Measurements from ENCODE around the gene NSMCE4A.
"Not testable (repeated sequence)": the region's sequence is repeated elsewhere in the genome, so short reads cannot be mapped to it uniquely, and the experiment has no call there.

Gene NSMCE4A

GRCh38 chr10:121935702-121936101, 39.3 kb downstream of the NSMCE4A start:
- no peak for DNase-seq (ENCODE audit: low read depth)

- not testable (repeated sequence) for DNase-seq (ENCODE audit: low read depth)
These were observed 44.5 kb downstream of the NSMCE4A start for GRCh38 chr10:121930268-121931085.

GRCh38 chr10:121929585-121930267, 45.3 kb downstream of the NSMCE4A start:
- not testable (repeated sequence) for DNase-seq (ENCODE audit: low read depth)

- peak; percentile 46 for DNase-seq (ENCODE audit: low read depth)
These were observed 46.5 kb downstream of the NSMCE4A start for GRCh38 chr10:121928528-121928884.

GRCh38 chr10:121927841-121928527, 47.0 kb downstream of the NSMCE4A start, which contains the start of gene ATE1:
Gene ATE1 (minus strand): TSS chr10:121928031. CDS start chr10:121927949, 82 bp downstream.
- peak; percentile 94 for DNase-seq (ENCODE audit: low read depth)

GRCh38 chr10:121927318-121927840, 47.6 kb downstream of the NSMCE4A start:
- DNase-seq (ENCODE audit: low read depth) = peak; percentile 55

- DNase-seq (ENCODE audit: low read depth) = peak; percentile 24
These were observed 48.2 kb downstream of the NSMCE4A start for GRCh38 chr10:121926671-121927317.

- no peak for DNase-seq (ENCODE audit: low read depth)
These were observed 48.9 kb downstream of the NSMCE4A start for GRCh38 chr10:121926157-121926556.

- DNase-seq (ENCODE audit: low read depth) = no peak
These were observed 53.6 kb downstream of the NSMCE4A start for GRCh38 chr10:121921238-121921931.

- no peak for DNase-seq (ENCODE audit: low read depth)
These were observed 55.4 kb downstream of the NSMCE4A start for GRCh38 chr10:121919666-121920065.

- DNase-seq (ENCODE audit: low read depth) = not testable (repeated sequence)
These were observed 56.2 kb downstream of the NSMCE4A start for GRCh38 chr10:121918800-121919199.

GRCh38 chr10:121914661-121915060, 60.4 kb downstream of the NSMCE4A start:
- no peak for DNase-seq (ENCODE audit: low read depth)

- DNase-seq (ENCODE audit: low read depth) = no peak
These were observed 63.7 kb downstream of the NSMCE4A start for GRCh38 chr10:121911421-121911697.

- peak; percentile 58 for DNase-seq (ENCODE audit: low read depth)
These were observed 64.2 kb downstream of the NSMCE4A start for GRCh38 chr10:121910673-121911420.
